T47D (cell line): Measurements from ENCODE around the gene PDE4D.

Experiments used
- DNase-seq, 2 experiments: peaks; one replicate each; pipeline versions ENCODE4 v3.0.0 to v3.0.0-alpha.2; 2011 to 2012; ENCODE audit warnings: low read depth in 1 of 2, low spot score in 1 of 2
- JUND ChIP-seq: IDR thresholded peaks from 2 replicates; pipeline ENCODE4 v1.6.1; 2012; ENCODE audit warnings: low read depth
- in situ Hi-C: cut with HindIII; loops from 2 replicates; pipeline ENCODE4 v1.10.0; 2016; ENCODE audit warnings: low sequenced_read_pairs, low pct_unique_long_range_greater_than_20kb

The PDE4D gene

DNA sequence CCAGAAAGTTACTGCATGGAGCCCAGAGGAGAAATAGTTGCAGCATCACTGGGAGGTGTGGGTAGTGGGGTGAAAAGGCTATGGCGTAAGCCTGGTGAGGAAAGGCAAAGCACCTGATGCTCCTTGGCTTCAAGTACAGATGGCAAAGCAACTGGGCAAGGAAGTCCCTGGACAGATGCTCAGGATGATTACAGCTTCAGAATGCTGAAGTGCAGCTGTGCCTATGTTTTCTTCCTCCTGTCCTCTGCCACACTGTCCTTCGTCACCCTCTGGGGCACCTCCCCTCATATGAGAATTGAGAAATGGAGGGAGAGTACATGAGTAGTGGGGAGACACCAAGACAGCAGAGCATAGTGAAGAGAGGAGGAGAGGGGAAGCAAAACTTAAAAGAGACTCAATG lies 328.0 kb downstream of the PDE4D start:
- in situ Hi-C loops: no loop called here
- no peak for TF ChIP-seq JUND
- no peak for DNase-seq

GRCh38 chr5:59564895-59565294 lies 328.6 kb downstream of the PDE4D start:
- no peak for DNase-seq
- no peak for TF ChIP-seq JUND
- in situ Hi-C loops: no loop called here

DNA sequence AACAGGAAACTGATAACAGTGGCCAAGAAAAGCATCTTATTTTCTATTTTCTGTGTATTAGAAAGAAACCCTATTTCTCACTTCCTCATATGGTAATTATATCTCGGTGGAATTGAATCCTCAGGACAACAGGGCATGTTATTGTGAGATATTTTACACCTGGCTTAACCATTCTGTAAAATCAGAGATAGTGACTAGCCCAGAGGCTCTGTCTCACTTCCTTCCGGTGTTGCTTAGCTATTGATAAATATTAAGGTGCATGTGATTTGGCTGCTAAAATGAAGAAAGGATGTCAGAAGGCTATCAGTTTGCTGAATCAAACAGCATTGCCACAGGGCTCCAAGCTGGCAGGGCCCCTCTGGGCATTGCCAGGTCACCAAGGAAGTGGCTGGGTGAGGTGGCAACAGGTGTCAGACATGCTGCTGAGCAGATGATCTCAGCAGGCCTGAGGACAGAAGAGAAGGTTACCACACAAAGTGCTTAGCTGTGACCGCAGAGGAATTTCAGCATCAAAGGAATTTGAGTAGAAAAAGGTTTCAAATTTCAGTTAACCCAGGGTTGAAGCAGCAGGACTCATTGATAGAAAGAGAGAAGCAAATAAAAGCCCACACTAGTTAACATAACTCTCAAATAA lies 330.7 kb downstream of the PDE4D start:
- TF ChIP-seq JUND: no peak
- in situ Hi-C loops: no loop called here
- DNase-seq: peak in 1 of 2 experiments; percentile 42

DNA sequence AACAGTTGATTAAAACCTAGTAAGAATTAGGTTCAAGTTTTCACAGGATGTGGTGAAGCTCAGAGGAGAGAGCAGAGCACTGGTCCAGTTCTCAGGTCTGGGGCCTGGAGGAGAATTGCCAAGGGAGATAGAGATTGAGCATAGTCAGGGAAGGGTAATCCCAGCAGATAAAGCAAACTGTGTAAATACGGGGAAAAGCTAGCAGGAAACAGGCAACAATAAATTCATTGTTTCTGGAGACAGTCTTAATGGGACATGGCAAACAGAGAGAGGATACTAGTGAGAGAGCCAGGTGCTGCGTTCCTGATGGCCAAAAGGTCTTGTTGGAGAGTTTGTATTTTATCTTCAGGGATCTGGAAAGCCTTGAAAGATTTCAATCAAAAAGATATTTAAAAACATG lies 333.0 kb downstream of the PDE4D start:
- in situ Hi-C loops: no loop called here
- no peak for DNase-seq
- TF ChIP-seq JUND: no peak

GRCh38 chr5:59559847-59560246 lies 333.7 kb downstream of the PDE4D start:
- TF ChIP-seq JUND: no peak
- in situ Hi-C loops: no loop called here
- no peak for DNase-seq

DNA sequence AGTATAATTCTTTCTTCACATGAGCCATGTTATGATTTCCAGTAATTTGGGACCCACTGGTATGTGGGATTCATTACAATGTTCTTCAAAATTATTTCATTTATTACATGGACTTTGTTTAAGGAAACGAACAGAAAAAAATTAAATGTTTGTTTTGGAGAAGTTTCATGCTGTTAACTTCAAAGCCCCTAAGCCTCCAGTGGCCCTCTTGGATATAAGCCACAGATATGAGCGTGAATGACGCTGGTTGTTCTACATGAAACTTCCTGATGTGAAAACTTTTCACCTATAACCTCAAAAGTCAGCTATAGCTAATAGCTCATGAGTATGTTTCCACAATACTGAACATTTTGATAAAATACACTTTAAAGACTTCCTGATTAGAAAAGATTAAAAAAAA lies 334.2 kb downstream of the PDE4D start:
- no peak for TF ChIP-seq JUND
- in situ Hi-C loops: no loop called here
- no peak for DNase-seq

GRCh38 chr5:59558501-59558900 lies 335.0 kb downstream of the PDE4D start:
- in situ Hi-C loops: no loop called here

GRCh38 chr5:59557572-59557971 lies 336.0 kb downstream of the PDE4D start:
- in situ Hi-C loops: no loop called here
- TF ChIP-seq JUND: no peak
- DNase-seq: no peak

More at GRCh38 chr5:59558501-59558900, 335.0 kb downstream of the PDE4D start:
- DNase-seq: no peak
- TF ChIP-seq JUND: no peak

- in situ Hi-C loops: no loop called here
- TF ChIP-seq JUND: no peak
- no peak for DNase-seq
These were observed 337.9 kb downstream of the PDE4D start for GRCh38 chr5:59555596-59555995.

DNA sequence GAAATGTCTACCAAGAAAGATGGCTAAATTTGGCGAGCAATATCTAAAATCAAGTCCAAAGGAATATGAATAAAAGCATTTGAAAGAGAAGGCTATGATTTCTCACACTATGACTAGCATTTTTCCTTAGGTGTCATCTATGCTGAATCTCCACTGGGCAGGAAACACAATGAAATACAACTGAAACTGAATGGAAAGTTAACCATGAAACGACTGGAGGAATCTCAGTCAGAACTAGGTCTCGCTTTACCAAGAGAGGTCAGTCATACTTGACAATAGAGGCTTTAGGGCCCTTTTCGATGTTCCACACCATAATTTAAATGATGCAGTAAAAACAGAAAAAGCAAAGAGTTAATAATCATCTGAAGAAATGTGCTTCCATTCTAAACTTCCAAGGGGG lies 339.0 kb downstream of the PDE4D start:
- DNase-seq: no peak
- no peak for TF ChIP-seq JUND
- in situ Hi-C loops: no loop called here

GRCh38 chr5:59553992-59554391 lies 339.5 kb downstream of the PDE4D start:
- no peak for DNase-seq
- no peak for TF ChIP-seq JUND
- in situ Hi-C loops: no loop called here

DNA sequence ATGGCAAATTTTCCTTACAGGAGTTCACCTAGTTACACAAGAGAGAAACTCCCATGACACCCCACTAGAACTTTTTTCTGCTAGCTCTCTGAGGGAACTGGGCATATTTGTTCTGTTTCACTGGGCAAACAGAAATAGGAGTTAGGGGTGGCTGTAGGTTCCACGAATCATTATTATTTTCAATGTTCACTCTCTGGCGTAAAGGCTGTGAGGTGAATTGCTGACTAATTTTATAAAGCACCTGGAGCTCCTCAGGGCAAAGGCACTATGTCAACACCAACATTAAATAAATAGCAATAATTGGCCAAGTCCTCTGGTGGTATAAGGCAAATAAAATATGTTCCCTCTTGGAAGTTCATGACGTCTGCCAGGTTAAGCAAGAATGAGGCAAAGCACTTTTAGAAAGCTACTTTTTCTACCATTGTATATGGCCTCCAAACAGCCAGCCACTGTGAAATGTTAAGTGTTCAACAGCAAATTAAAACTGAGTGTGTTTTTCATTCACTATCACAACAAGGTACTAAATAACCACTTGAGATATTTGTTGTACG lies 344.6 kb downstream of the PDE4D start:
- TF ChIP-seq JUND: peak; percentile 55
- DNase-seq: peak; percentile 32 to 90
- in situ Hi-C loops: no loop called here

DNA sequence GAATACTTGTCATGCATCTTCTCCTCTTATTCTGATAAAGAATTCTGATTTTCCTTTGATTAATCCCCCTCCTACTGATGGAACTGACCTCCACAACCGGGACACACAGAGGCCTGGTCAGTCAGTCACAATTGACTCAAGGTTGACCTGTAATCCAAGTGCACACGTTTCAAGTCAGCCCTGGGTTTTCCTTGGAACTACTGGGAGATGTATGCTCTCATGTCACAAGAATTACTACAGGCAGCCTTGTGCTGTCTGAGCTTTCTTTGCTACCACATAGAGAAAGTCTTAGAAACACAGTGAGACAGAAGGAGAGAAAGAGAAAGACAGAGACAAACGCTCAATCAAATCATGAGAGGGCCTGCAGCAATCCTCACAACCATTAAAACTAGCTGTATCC lies 345.8 kb downstream of the PDE4D start:
- no peak for TF ChIP-seq JUND
- in situ Hi-C loops: no loop called here
- DNase-seq: peak in 1 of 2 experiments; percentile 25

DNA sequence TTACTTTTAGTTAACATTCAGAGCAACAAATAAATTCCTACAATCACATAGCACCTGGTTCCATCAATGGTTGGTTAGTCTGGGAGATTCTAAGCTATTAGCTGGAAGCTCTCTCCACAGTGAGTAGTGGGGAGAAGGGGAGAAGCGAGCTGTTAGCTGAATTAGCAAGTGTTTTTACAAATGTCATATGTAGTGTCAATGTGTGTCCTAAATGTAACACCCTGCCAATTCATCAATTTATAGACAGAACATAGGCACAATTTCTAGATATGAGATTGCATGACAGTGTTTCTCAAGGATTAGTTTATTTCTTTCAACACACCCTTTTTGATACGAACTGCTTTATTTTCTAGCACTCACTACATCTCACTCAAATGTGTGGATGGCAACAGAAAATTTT lies 349.0 kb downstream of the PDE4D start:
- no peak for TF ChIP-seq JUND
- in situ Hi-C loops: no loop called here
- no peak for DNase-seq
